ENCODE data around the gene KPNB1. TPM values are rescaled to one million over a fixed set of nuclear protein-coding genes. Genes with fewer than 3 reads are reported as not detected.
A peak's percentile ranks its signal among the peaks of the same experiment; 100 is the strongest.

Gene KPNB1
- total RNA-seq (2014; rRNA removed; shearing (Covaris generic)), result 215 and 232 TPM in 2 replicates
- 423 and 453 TPM in 2 replicates for total RNA-seq (2022)
- percentile 98 among the genes with signal in this experiment for Bru-seq, nascent RNA
- percentile 99 among the genes with signal in this experiment for BruChase-seq, experiment 1, labeled RNA remaining after a 6-hour chase
- percentile 99 among the genes with signal in this experiment for BruChase-seq, experiment 2, labeled RNA remaining after a 2-hour chase
- long read RNA-seq, full-length matches to known transcripts, result 88 of 228 reads
- long read RNA-seq, partial matches to known transcripts, result 61 of 228 reads
- long read RNA-seq, other reads (novel, unspliced or antisense), result 79 of 228 reads

GRCh38 chr17:47649153-47649971, at the start of gene KPNB1:
TSS of gene KPNB1 (plus strand) at chr17:47649919. CDS start at chr17:47650245, 326 bp downstream.
- peak within 1 kb of the TSS; percentile 6; the same call in 1 of the 2 replicates for H2AFZ ChIP-seq (ENCODE audit: low read length)
- CTCF ChIA-PET (ENCODE audit: unreplicated experiment), result no interaction called here
- POLR2A ChIA-PET, result interaction anchor here (0.6 to 2.7 kb wide), 15 partner anchors 9 to 443 kb away, joined by 3 to 15 read pairs (median 5); partner anchors contain the start of genes LRRC46, MRPL10 and TBKBP1

DNA sequence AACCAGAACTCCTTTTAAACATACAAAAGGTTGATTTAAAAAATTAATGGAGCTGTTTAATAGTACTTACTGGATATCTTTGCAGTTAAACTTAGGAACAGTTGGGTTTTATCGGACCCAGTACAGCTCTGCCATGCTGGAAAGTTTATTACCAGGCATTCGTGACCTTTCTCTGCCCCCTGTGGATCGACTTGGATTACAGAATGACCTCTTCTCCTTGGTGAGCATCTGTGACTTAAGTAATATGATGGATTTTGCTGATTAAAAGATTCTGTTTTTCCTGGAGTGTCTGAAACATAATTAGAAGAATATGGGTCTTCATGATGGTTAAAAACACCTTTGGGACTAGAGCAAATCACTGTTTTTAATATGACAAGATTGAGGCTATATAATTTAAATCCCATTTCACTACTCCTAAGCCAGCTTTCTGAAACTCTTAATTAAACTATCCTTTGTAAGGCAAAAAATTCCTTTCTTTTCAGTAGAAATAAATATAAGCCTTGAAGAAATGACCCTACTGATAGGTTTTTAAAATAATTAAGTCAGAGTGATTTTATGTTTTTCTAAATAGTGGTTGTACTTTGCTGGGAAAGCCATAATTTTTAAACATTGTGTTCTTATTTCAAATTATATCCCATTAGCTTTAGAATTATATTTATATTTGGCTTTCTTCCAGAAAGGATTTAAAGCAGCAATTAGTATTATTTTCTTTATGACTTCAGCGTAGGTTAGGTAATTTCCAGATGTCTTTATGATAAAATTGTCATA, 45.7 kb upstream of the KPNB1 start:
- Histone ChIP-seq H3K9me3 (ENCODE audit: low read length) (no peaks in the 10 kb centered on the region), H3K4me3 (ENCODE audit: low read depth, low read length, poor library complexity, severe bottlenecking) (no peak overlapping the region), H3K4me1 (ENCODE audit: insufficient read depth, low read length, poor library complexity, severe bottlenecking) (no peaks in the 10 kb centered on the region), H3K9me2 (ENCODE audit: insufficient read depth, low read length) (no peaks in the 10 kb centered on the region), H3K36me3 (ENCODE audit: insufficient read depth, low read length) (peaks cover 78% of the 10 kb centered on the region), H3K27ac (ENCODE audit: low read depth, low read length, poor library complexity, severe bottlenecking) (no peak overlapping the region), H3K79me2 (ENCODE audit: insufficient read depth, low read depth, low read length) (no peaks in the 10 kb centered on the region), H2AFZ (ENCODE audit: low read length) (no peak overlapping the region), H3K4me2 (ENCODE audit: low read length) (no peak overlapping the region), H4K20me1 (ENCODE audit: insufficient read depth, low read length) (no peaks in the 10 kb centered on the region)
- no TSS peak for BruUV-seq (replicated peaks)
- POLR2A ChIA-PET, result no interaction called here
- intact Hi-C loops (cut with micrococcal nuclease; ENCODE audit: unreplicated experiment), result no loop called here
- DNase-seq (ENCODE audit: low spot score), result no peak
- CTCF ChIA-PET (ENCODE audit: unreplicated experiment), result no interaction called here
- TF ChIP-seq, protein P1, sequence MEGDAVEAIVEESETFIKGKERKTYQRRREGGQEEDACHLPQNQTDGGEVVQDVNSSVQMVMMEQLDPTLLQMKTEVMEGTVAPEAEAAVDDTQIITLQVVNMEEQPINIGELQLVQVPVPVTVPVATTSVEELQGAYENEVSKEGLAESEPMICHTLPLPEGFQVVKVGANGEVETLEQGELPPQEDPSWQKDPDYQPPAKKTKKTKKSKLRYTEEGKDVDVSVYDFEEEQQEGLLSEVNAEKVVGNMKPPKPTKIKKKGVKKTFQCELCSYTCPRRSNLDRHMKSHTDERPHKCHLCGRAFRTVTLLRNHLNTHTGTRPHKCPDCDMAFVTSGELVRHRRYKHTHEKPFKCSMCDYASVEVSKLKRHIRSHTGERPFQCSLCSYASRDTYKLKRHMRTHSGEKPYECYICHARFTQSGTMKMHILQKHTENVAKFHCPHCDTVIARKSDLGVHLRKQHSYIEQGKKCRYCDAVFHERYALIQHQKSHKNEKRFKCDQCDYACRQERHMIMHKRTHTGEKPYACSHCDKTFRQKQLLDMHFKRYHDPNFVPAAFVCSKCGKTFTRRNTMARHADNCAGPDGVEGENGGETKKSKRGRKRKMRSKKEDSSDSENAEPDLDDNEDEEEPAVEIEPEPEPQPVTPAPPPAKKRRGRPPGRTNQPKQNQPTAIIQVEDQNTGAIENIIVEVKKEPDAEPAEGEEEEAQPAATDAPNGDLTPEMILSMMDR (conservative IDR thresholded peaks at IDR 0.05; ENCODE audit: low read length), result no peak
- no peak for TF ChIP-seq EZH2phosphoT487 (IDR thresholded peaks at IDR 0.05; ENCODE audit: borderline replicate concordance, low read depth, low read length)

More at GRCh38 chr17:47649153-47649971, at the start of gene KPNB1:
- H3K9me2 ChIP-seq (ENCODE audit: insufficient read depth, low read length), result no peaks in the 10 kb centered on the region
- peaks cover 38% of the 10 kb centered on the region for H3K36me3 ChIP-seq (ENCODE audit: insufficient read depth, low read length)
- peak; percentile 99 for DNase-seq (ENCODE audit: low spot score)
- H4K20me1 ChIP-seq (ENCODE audit: insufficient read depth, low read length), result peaks cover 21% of the 10 kb centered on the region
- no peak for TF ChIP-seq EZH2phosphoT487 (IDR thresholded peaks at IDR 0.05; ENCODE audit: borderline replicate concordance, low read depth, low read length)
- TF ChIP-seq, protein P1 (conservative IDR thresholded peaks at IDR 0.05; ENCODE audit: low read length), result no peak
- no TSS peak for BruUV-seq (replicated peaks)
- peaks cover 44% of the 10 kb centered on the region for H3K4me1 ChIP-seq (ENCODE audit: insufficient read depth, low read length, poor library complexity, severe bottlenecking)
- no peaks in the 10 kb centered on the region for H3K9me3 ChIP-seq (ENCODE audit: low read length)
- intact Hi-C loops (cut with micrococcal nuclease; ENCODE audit: unreplicated experiment), result loop anchor here (2.0 kb wide), 1 partner anchor 399 kb away; the partner anchor contains the start of gene NFE2L1
- H3K4me2 ChIP-seq (ENCODE audit: low read length), result peak within 1 kb of the TSS; percentile 94
- H3K4me3 ChIP-seq (ENCODE audit: low read depth, low read length, poor library complexity, severe bottlenecking), result peak within 1 kb of the TSS; percentile 81
- peak within 1 kb of the TSS; percentile 92 for H3K27ac ChIP-seq (ENCODE audit: low read depth, low read length, poor library complexity, severe bottlenecking)
- peaks cover 57% of the 10 kb centered on the region for H3K79me2 ChIP-seq (ENCODE audit: insufficient read depth, low read depth, low read length)
